Astrocyte (in vitro differentiated cells and primary cell): Measurements from ENCODE around the gene EMP2. TPM values are rescaled to one million over a fixed set of nuclear protein-coding genes. Genes with fewer than 3 reads are reported as not detected.

ENCODE experiments used
- DNase-seq: peaks from one replicate; pipeline ENCODE4 v3.0.0-alpha.2; 2010; ENCODE audit warnings: low read depth
- FAIRE-seq: peaks from 2 replicates; lab custom pipeline; 2011; peaks lifted over from hg19 to GRCh38; lab: Jason Lieb, UNC
- H2AFZ ChIP-seq: 2 replicates; pipeline ENCODE4 v1.6.0; 2012; ENCODE audit warnings: low read depth, low read length, inconsistent platforms
- H3K27ac ChIP-seq: 2 replicates; pipeline ENCODE4 v1.5.1; 2011; ENCODE audit warnings: low read depth, low read length, inconsistent platforms
- H3K27me3 ChIP-seq: 2 replicates; pipeline ENCODE4 v1.6.0; 2011; ENCODE audit warnings: low read length, inconsistent platforms; ENCODE audit not compliant: insufficient read depth
- H3K36me3 ChIP-seq: 2 replicates; pipeline ENCODE4 v1.5.1; 2011; ENCODE audit warnings: low read length, inconsistent platforms; ENCODE audit not compliant: insufficient read depth
- H3K4me1 ChIP-seq: 2 replicates; pipeline ENCODE4 v1.5.1; 2011; ENCODE audit warnings: low read length, inconsistent platforms; ENCODE audit not compliant: insufficient read depth
- H3K4me2 ChIP-seq: 2 replicates; pipeline ENCODE4 v1.6.0; 2012; ENCODE audit warnings: low read length, inconsistent platforms
- H3K4me3 ChIP-seq: 2 replicates; pipeline ENCODE4 v1.5.1; 2011; ENCODE audit warnings: low read depth, mild to moderate bottlenecking, low read length, inconsistent platforms; ENCODE audit not compliant: insufficient read depth
- H3K79me2 ChIP-seq: 2 replicates; pipeline ENCODE4 v1.6.0; 2012; ENCODE audit warnings: mild to moderate bottlenecking, low read length, inconsistent platforms; ENCODE audit not compliant: insufficient read depth
- H3K9ac ChIP-seq: 2 replicates; pipeline ENCODE4 v1.6.0; 2012; ENCODE audit warnings: mild to moderate bottlenecking, low read length, inconsistent platforms
- H3K9me3 ChIP-seq: 2 replicates; pipeline ENCODE4 v1.5.1; 2012; ENCODE audit warnings: low read depth, mild to moderate bottlenecking, low read length, inconsistent platforms; ENCODE audit not compliant: insufficient read depth
- H4K20me1 ChIP-seq: 2 replicates; pipeline ENCODE4 v1.6.0; 2012; ENCODE audit warnings: low read length, inconsistent platforms; ENCODE audit not compliant: insufficient read depth
- H3K27ac Mint-ChIP-seq: one replicate; pipeline ENCODE4 v1.8.0; 2021; ENCODE audit warnings: mild to moderate bottlenecking, mixed read lengths; ENCODE audit not compliant: unreplicated experiment
- H3K27me3 Mint-ChIP-seq: one replicate; pipeline ENCODE4 v1.8.0; 2021; ENCODE audit warnings: low read depth, mixed read lengths; ENCODE audit not compliant: unreplicated experiment
- H3K36me3 Mint-ChIP-seq: one replicate; pipeline ENCODE4 v1.8.0; 2021; ENCODE audit warnings: low read depth, mixed read lengths; ENCODE audit not compliant: unreplicated experiment
- H3K4me1 Mint-ChIP-seq: one replicate; pipeline ENCODE4 v1.8.0; 2021; ENCODE audit warnings: low read depth, mixed read lengths; ENCODE audit not compliant: unreplicated experiment
- H3K4me3 Mint-ChIP-seq: one replicate; pipeline ENCODE4 v1.8.0; 2021; ENCODE audit warnings: mild to moderate bottlenecking, moderate library complexity, mixed read lengths; ENCODE audit not compliant: unreplicated experiment
- H3K9me3 Mint-ChIP-seq: one replicate; pipeline ENCODE4 v1.8.0; 2021; ENCODE audit warnings: mild to moderate bottlenecking, mixed read lengths; ENCODE audit not compliant: unreplicated experiment
- EZH2 ChIP-seq: IDR thresholded peaks from 2 replicates; pipeline ENCODE4 v1.6.1; 2012; ENCODE audit warnings: mild to moderate bottlenecking, low read length, inconsistent platforms; ENCODE audit not compliant: insufficient read depth
- total RNA-seq: library from RNA; stranded (reverse); gene quantifications from 2 replicates; pipeline ENCODE4 v1.2.1, GENCODE V29; 2021
- TF ChIP-seq, protein P1 (sequence below): IDR thresholded peaks from 2 replicates; pipeline ENCODE4 v1.5.1; 2011; ENCODE audit warnings: low read depth, mild to moderate bottlenecking, inconsistent platforms, low read length, moderate library complexity; ENCODE audit not compliant: insufficient read depth

Gene EMP2
- total RNA-seq, 1 donor from 2014 or later, result 1.7 TPM

GRCh38 chr16:10575506-10576130, 4.8 kb downstream of the EMP2 start:
- peaks cover 27% of the 10 kb centered on the region for H3K79me2 ChIP-seq
- H3K27me3 ChIP-seq, result no peaks in the 10 kb centered on the region
- H3K4me3 ChIP-seq, result no peak overlapping the region
- FAIRE-seq, result no peak
- no peak overlapping the region for H3K27ac ChIP-seq
- H2AFZ ChIP-seq, result no peak overlapping the region
- peaks cover 9% of the 10 kb centered on the region for H3K27me3 Mint-ChIP-seq
- H4K20me1 ChIP-seq, result peaks cover 7% of the 10 kb centered on the region
- peaks cover 10% of the 10 kb centered on the region for H3K9me3 Mint-ChIP-seq
- peak overlapping the region; percentile 38 for H3K27ac Mint-ChIP-seq
- H3K4me1 Mint-ChIP-seq, result peaks cover 12% of the 10 kb centered on the region
- H3K9me3 ChIP-seq, result no peaks in the 10 kb centered on the region
- peaks cover 24% of the 10 kb centered on the region for H3K4me1 ChIP-seq
- H3K4me3 Mint-ChIP-seq, result no peak overlapping the region
- no peak overlapping the region for H3K4me2 ChIP-seq
- no peaks in the 10 kb centered on the region for H3K36me3 Mint-ChIP-seq
- no peak overlapping the region for H3K9ac ChIP-seq
- TF ChIP-seq EZH2, result no peak
- TF ChIP-seq, protein P1, sequence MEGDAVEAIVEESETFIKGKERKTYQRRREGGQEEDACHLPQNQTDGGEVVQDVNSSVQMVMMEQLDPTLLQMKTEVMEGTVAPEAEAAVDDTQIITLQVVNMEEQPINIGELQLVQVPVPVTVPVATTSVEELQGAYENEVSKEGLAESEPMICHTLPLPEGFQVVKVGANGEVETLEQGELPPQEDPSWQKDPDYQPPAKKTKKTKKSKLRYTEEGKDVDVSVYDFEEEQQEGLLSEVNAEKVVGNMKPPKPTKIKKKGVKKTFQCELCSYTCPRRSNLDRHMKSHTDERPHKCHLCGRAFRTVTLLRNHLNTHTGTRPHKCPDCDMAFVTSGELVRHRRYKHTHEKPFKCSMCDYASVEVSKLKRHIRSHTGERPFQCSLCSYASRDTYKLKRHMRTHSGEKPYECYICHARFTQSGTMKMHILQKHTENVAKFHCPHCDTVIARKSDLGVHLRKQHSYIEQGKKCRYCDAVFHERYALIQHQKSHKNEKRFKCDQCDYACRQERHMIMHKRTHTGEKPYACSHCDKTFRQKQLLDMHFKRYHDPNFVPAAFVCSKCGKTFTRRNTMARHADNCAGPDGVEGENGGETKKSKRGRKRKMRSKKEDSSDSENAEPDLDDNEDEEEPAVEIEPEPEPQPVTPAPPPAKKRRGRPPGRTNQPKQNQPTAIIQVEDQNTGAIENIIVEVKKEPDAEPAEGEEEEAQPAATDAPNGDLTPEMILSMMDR, result no peak
- no peaks in the 10 kb centered on the region for H3K36me3 ChIP-seq
- peak; percentile 26 for DNase-seq

GRCh38 chr16:10572611-10573010, 7.8 kb downstream of the EMP2 start:
- H3K4me3 Mint-ChIP-seq, result no peak overlapping the region
- Histone ChIP-seq H3K9ac (no peak overlapping the region), H3K4me1 (peaks cover 20% of the 10 kb centered on the region), H3K27ac (no peak overlapping the region), H3K9me3 (no peaks in the 10 kb centered on the region), H3K4me2 (no peak overlapping the region), H3K79me2 (peaks cover 16% of the 10 kb centered on the region), H3K36me3 (no peaks in the 10 kb centered on the region), H3K4me3 (no peak overlapping the region), H3K27me3 (no peaks in the 10 kb centered on the region), H4K20me1 (peaks cover 13% of the 10 kb centered on the region), H2AFZ (no peak overlapping the region)
- FAIRE-seq (no peak), DNase-seq (no peak)
- H3K9me3 Mint-ChIP-seq, result peaks cover 10% of the 10 kb centered on the region
- H3K27me3 Mint-ChIP-seq, result peaks cover 7% of the 10 kb centered on the region
- peaks cover 12% of the 10 kb centered on the region for H3K4me1 Mint-ChIP-seq
- H3K27ac Mint-ChIP-seq, result no peak overlapping the region
- no peaks in the 10 kb centered on the region for H3K36me3 Mint-ChIP-seq
- no peak for TF ChIP-seq EZH2
- TF ChIP-seq, protein P1, result no peak

DNA sequence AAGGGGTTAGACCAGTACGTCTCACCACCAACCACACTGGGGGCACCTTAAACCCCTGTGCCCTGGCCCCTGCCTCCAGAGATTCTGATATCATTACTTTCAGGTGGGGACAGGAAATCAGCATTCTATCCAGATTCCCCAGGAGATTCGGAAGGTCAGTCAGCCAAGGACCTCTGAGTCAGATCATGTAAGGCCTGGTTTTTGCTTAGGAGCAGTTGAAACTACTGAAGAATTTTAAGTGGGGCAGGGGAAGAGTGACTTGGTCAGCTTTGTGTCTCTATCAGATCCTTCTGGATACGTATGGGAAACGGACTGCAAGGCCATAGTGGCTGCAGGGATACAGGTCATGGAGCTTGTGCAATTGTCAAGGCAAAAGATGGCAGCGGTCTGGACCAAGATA, 9.0 kb downstream of the EMP2 start:
- Histone ChIP-seq H3K4me2 (peak overlapping the region; percentile 2), H3K36me3 (no peaks in the 10 kb centered on the region), H2AFZ (no peak overlapping the region), H3K9ac (no peak overlapping the region), H3K9me3 (no peaks in the 10 kb centered on the region), H4K20me1 (peaks cover 9% of the 10 kb centered on the region), H3K27ac (no peak overlapping the region), H3K27me3 (no peaks in the 10 kb centered on the region), H3K79me2 (peaks cover 17% of the 10 kb centered on the region), H3K4me3 (no peak overlapping the region), H3K4me1 (peaks cover 13% of the 10 kb centered on the region)
- no peak for DNase-seq
- Mint-ChIP-seq H3K27ac (no peak overlapping the region), H3K36me3 (no peaks in the 10 kb centered on the region), H3K4me1 (peaks cover 4% of the 10 kb centered on the region), H3K27me3 (peaks cover 4% of the 10 kb centered on the region), H3K4me3 (no peak overlapping the region), H3K9me3 (peaks cover 7% of the 10 kb centered on the region)
- TF ChIP-seq EZH2, result no peak
- TF ChIP-seq, protein P1, result no peak
- no peak for FAIRE-seq
